ENCODE measurements around the gene CRLF1. TPM values are rescaled to one million over a fixed set of nuclear protein-coding genes. Genes with fewer than 3 reads are reported as not detected.

Gene CRLF1
- total RNA-seq, 1 experiment from 2014 or later, result 0.46 TPM

DNA sequence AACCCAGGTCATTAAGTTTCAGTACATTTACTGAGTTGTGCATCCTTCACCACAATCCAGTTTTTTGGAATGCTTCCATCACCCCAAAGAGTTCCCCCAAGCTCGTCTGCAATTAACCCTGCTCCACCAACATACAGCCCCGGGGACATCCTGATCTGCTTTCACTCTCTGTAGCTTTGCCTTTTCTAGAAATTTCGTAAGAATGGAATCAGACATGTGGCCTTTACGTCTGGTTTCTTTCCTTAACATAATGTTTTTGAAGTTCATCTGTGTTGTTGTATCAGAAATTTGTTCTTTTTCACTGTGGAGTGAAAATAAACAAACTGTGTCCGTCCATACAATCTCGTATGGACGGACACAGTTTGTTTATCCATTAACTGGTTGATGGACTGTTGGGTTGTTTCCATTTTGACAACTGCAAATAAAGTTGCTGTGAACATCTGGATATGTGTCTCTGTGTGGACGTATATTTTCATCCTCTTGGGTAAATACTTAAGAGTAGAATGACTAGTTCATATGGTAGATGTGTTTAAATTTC, 33.2 kb upstream of the CRLF1 start:
- ChIA-PET POLR2A (ENCODE audit: unreplicated experiment) (no interaction called here), CTCF (no interaction called here)
- Histone ChIP-seq H3K4me2 (no peak overlapping the region), H3K4me1 (replicated peaks; ENCODE audit: insufficient read depth) (peaks cover 18% of the 10 kb centered on the region), H3K27me3 (ENCODE audit: insufficient read depth, low read depth) (no peaks in the 10 kb centered on the region), H3K27ac (no peak overlapping the region), H3K36me3 (ENCODE audit: low read depth) (no peaks in the 10 kb centered on the region), H3K9me3 (ENCODE audit: insufficient read depth, low read depth) (no peaks in the 10 kb centered on the region), H2AFZ (no peak overlapping the region), H4K20me1 (ENCODE audit: insufficient read depth) (peaks cover 10% of the 10 kb centered on the region; the same call in 1 of the 2 replicates), H3K9me2 (ENCODE audit: insufficient read depth) (no peaks in the 10 kb centered on the region), H3K4me3 (no peak overlapping the region), H3K79me2 (ENCODE audit: low read depth) (peaks cover 38% of the 10 kb centered on the region), H3F3A (ENCODE audit: insufficient read depth, low read depth) (peaks cover 20% of the 10 kb centered on the region)
- DNase-seq, result no peak
- intact Hi-C loops (cut with micrococcal nuclease; ENCODE audit: unreplicated experiment), result no loop called here
- TF ChIP-seq EZH2 (IDR thresholded peaks at IDR 0.05; ENCODE audit: low read depth), result no peak
- TF ChIP-seq, protein P1, sequence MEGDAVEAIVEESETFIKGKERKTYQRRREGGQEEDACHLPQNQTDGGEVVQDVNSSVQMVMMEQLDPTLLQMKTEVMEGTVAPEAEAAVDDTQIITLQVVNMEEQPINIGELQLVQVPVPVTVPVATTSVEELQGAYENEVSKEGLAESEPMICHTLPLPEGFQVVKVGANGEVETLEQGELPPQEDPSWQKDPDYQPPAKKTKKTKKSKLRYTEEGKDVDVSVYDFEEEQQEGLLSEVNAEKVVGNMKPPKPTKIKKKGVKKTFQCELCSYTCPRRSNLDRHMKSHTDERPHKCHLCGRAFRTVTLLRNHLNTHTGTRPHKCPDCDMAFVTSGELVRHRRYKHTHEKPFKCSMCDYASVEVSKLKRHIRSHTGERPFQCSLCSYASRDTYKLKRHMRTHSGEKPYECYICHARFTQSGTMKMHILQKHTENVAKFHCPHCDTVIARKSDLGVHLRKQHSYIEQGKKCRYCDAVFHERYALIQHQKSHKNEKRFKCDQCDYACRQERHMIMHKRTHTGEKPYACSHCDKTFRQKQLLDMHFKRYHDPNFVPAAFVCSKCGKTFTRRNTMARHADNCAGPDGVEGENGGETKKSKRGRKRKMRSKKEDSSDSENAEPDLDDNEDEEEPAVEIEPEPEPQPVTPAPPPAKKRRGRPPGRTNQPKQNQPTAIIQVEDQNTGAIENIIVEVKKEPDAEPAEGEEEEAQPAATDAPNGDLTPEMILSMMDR (conservative IDR thresholded peaks at IDR 0.05), result no peak
- BruUV-seq (replicated peaks), result no TSS peak

DNA sequence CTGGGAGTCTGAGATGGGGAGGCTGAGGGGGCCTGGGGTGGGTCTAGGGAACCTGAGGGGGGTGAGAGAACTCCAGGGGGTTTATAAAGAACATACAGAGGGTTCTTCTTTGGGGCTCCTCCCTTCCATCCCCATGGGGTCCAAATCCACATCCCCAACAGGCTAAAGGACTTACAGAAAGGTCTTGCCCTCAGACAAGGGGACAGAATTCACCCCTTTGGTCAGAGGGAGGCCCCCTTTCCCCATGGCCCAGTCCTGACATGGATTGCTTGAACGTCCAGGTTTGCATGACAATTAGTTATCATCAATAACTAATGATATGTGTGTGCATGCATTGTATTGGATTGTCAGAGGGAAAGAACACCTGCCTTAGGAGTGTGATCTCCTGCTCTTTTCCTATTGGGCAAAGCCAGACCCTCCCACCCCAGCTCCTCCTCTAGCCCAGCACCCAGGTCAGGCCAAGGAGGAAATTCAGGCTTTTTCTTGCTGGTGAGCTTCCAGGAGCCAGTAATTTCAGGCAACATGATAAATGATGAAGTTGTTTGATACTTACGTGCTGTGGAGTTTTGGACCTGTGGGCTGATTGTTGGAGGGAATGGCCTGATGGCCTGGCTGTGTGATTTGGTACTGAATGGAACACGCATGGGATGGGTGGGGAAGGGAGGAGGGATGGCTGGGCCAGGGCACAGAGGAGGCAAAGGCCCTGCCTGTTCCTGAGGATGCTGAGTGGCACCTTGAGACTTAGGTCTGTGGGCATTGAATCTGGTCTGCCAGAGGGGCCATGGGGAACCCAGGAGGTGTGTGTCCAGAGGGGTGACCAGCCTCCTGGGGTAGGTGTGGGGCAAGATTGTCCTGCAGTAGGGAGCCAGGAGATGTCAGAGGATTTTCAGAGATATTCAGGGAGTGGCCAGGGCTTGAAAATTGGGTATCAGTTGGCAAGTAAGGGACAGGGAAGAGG, 31.4 kb upstream of the CRLF1 start:
- Histone ChIP-seq H3K4me3 (peak overlapping the region; percentile 94), H3K79me2 (ENCODE audit: low read depth) (peaks cover 38% of the 10 kb centered on the region), H4K20me1 (ENCODE audit: insufficient read depth) (peaks cover 3% of the 10 kb centered on the region; the same call in 1 of the 2 replicates), H3F3A (ENCODE audit: insufficient read depth, low read depth) (peaks cover 21% of the 10 kb centered on the region), H3K36me3 (ENCODE audit: low read depth) (no peaks in the 10 kb centered on the region), H3K9me2 (ENCODE audit: insufficient read depth) (no peaks in the 10 kb centered on the region), H2AFZ (no peak overlapping the region), H3K4me1 (replicated peaks; ENCODE audit: insufficient read depth) (peaks cover 18% of the 10 kb centered on the region), H3K9me3 (ENCODE audit: insufficient read depth, low read depth) (no peaks in the 10 kb centered on the region), H3K4me2 (peak overlapping the region; percentile 92), H3K27me3 (ENCODE audit: insufficient read depth, low read depth) (no peaks in the 10 kb centered on the region), H3K27ac (no peak overlapping the region)
- ChIA-PET CTCF (interaction anchor here (0.7 kb wide), 1 partner anchor 182 kb away, joined by 5 read pairs; no protein-coding TSS in a partner anchor), POLR2A (ENCODE audit: unreplicated experiment) (interaction anchor here (0.7 kb wide), 1 partner anchor 114 kb away, joined by 14 read pairs; no protein-coding TSS in a partner anchor)
- intact Hi-C loops (cut with micrococcal nuclease; ENCODE audit: unreplicated experiment), result loop anchor here (2.0 kb wide), 1 partner anchor 41 kb away; no protein-coding TSS in a partner anchor
- TF ChIP-seq EZH2 (IDR thresholded peaks at IDR 0.05; ENCODE audit: low read depth), result no peak
- TF ChIP-seq, protein P1 (conservative IDR thresholded peaks at IDR 0.05), result no peak
- peak; percentile 50 to 54 for DNase-seq
- TSS peak; percentile 25 for BruUV-seq (replicated peaks)

DNA sequence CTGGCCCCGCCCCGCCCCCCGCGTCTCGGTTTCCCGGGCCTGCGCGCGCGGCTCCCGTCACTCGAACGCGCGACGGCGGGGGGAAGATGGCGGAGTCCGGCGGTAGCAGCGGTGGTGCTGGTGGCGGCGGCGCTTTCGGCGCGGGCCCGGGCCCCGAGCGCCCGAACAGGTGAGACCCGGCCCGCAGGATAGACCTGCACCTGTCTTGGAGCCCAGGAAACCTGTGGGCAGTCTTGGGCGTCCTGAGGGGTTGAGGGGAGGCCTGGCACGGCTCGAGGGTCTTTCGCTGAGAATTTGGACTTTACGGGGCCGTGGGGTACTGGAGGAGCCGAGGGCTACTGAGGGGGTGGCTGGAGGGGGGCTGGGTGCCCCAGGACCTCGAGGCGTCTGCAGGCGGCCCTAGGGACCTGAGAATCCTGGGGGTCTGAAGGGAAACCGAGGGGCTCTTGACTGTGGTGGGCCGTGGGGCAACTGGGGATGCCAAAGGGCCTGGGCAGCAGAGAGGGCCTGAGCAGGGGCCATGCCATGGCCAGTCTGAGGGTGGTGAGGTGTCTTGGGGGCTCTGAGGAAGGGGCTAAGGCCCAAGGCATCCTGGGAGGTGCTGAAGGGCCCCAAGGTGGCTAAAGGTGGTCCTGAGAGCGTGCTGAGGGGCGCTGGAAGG, 30.5 kb upstream of the CRLF1 start, which contains the start of gene KLHL26:
Gene KLHL26 (plus strand): TSS at position 60 of the 661 bp plus-strand sequence. CDS start 27 bp downstream, at position 87.
- no peaks in the 10 kb centered on the region for H3K9me3 ChIP-seq (ENCODE audit: insufficient read depth, low read depth)
- H3K4me1 ChIP-seq (replicated peaks; ENCODE audit: insufficient read depth), result peaks cover 18% of the 10 kb centered on the region
- H3F3A ChIP-seq (ENCODE audit: insufficient read depth, low read depth), result peaks cover 21% of the 10 kb centered on the region
- no peaks in the 10 kb centered on the region for H3K36me3 ChIP-seq (ENCODE audit: low read depth)
- peaks cover 3% of the 10 kb centered on the region; the same call in 1 of the 2 replicates for H4K20me1 ChIP-seq (ENCODE audit: insufficient read depth)
- no peak for TF ChIP-seq EZH2 (IDR thresholded peaks at IDR 0.05; ENCODE audit: low read depth)
- TF ChIP-seq, protein P1 (conservative IDR thresholded peaks at IDR 0.05), result no peak
- CTCF ChIA-PET, result no interaction called here
- no peaks in the 10 kb centered on the region for H3K9me2 ChIP-seq (ENCODE audit: insufficient read depth)
- intact Hi-C loops (cut with micrococcal nuclease; ENCODE audit: unreplicated experiment), result loop anchor here (2.0 kb wide), 1 partner anchor 42 kb away; no protein-coding TSS in a partner anchor
- H3K79me2 ChIP-seq (ENCODE audit: low read depth), result peaks cover 35% of the 10 kb centered on the region
- H3K4me2 ChIP-seq, result peak within 1 kb of the TSS; percentile 92
- no peaks in the 10 kb centered on the region for H3K27me3 ChIP-seq (ENCODE audit: insufficient read depth, low read depth)
- BruUV-seq (replicated peaks), result no TSS peak
- POLR2A ChIA-PET (ENCODE audit: unreplicated experiment), result no interaction called here
- H3K4me3 ChIP-seq, result peak within 1 kb of the TSS; percentile 94
- 0 out of 2 replicates have a peak within 1 kb of the TSS, but pooled peaks have one; percentile 3 for H3K27ac ChIP-seq
- DNase-seq, result no peak
- peak within 1 kb of the TSS; percentile 84 for H2AFZ ChIP-seq

Measured in PC-9 (cell line).